GM23338 (cell line): ENCODE measurements around the gene ZDHHC5. TPM values are rescaled to one million over a fixed set of nuclear protein-coding genes. Genes with fewer than 3 reads are reported as not detected.
"Not testable (repeated sequence)": the region's sequence is repeated elsewhere in the genome, so short reads cannot be mapped to it uniquely, and the experiment has no call there.

Experiments
- ATAC-seq: fragments of 200-7000 bp; cut with Tn5 transposase; 3 replicates; pipeline ENCODE4 v1.9.1; 2020
- DNase-seq: peaks from one replicate; pipeline ENCODE4 v3.0.0-alpha.2; 2015; ENCODE audit warnings: low spot score
- H2AFZ ChIP-seq: fragments of 200-600 bp; sonication (generic); 2 replicates; pipeline ENCODE4 v1.8.0; 2016; ENCODE audit warnings: antibody characterized with exemption, mild to moderate bottlenecking, moderate library complexity
- H3F3A ChIP-seq: fragments of 200-600 bp; sonication (generic); replicated peaks from 2 replicates; pipeline ENCODE4 v1.8.0; 2017; ENCODE audit warnings: antibody characterized with exemption, mixed run types, low read depth
- H3K27ac ChIP-seq: fragments of 200-600 bp; sonication (generic); 2 replicates; pipeline ENCODE4 v1.6.1; 2016; ENCODE audit warnings: low read depth
- H3K27me3 ChIP-seq: fragments of 200-600 bp; sonication (generic); 2 replicates; pipeline ENCODE4 v1.8.0; 2016; ENCODE audit warnings: mild to moderate bottlenecking, mixed run types, moderate library complexity; ENCODE audit not compliant: insufficient read depth
- H3K36me3 ChIP-seq: fragments of 200-600 bp; sonication (generic); 2 replicates; pipeline ENCODE4 v1.8.0; 2016; ENCODE audit warnings: mild to moderate bottlenecking; ENCODE audit not compliant: insufficient read depth
- H3K4me1 ChIP-seq: fragments of 200-600 bp; sonication (generic); 2 replicates; pipeline ENCODE4 v1.8.0; 2016; ENCODE audit warnings: mild to moderate bottlenecking, moderate library complexity; ENCODE audit not compliant: insufficient read depth
- H3K4me2 ChIP-seq: fragments of 200-600 bp; sonication (generic); 2 replicates; pipeline ENCODE4 v1.7.1; 2017; ENCODE audit warnings: mixed run types
- H3K4me3 ChIP-seq: fragments of 200-600 bp; sonication (generic); 2 replicates; pipeline ENCODE4 v1.6.1; 2016; ENCODE audit warnings: mixed run types
- H3K79me2 ChIP-seq: fragments of 200-600 bp; sonication (generic); replicated peaks from 2 replicates; pipeline ENCODE4 v1.8.0; 2017; ENCODE audit warnings: mild to moderate bottlenecking; ENCODE audit not compliant: insufficient read depth
- H3K9me2 ChIP-seq: fragments of 200-600 bp; sonication (generic); 2 replicates; pipeline ENCODE4 v1.8.0; 2017; ENCODE audit not compliant: insufficient read depth
- H4K20me1 ChIP-seq: fragments of 200-600 bp; sonication (generic); replicated peaks from 2 replicates; pipeline ENCODE4 v1.8.0; 2017; ENCODE audit warnings: mild to moderate bottlenecking; ENCODE audit not compliant: insufficient read depth
- H3K27ac Mint-ChIP-seq: 2 replicates; pipeline ENCODE4 v1.8.0; 2020; ENCODE audit warnings: inconsistent platforms, mild to moderate bottlenecking, moderate library complexity, mixed read lengths
- H3K27me3 Mint-ChIP-seq: 3 replicates; pipeline ENCODE4 v1.8.0; 2022; ENCODE audit warnings: low read depth, mild to moderate bottlenecking, moderate library complexity, mixed read lengths, inconsistent platforms; ENCODE audit not compliant: insufficient read depth, poor library complexity
- H3K36me3 Mint-ChIP-seq: 3 replicates; pipeline ENCODE4 v1.8.0; 2021; ENCODE audit warnings: low read depth, mild to moderate bottlenecking, inconsistent platforms, moderate library complexity, mixed read lengths
- H3K4me1 Mint-ChIP-seq: 3 replicates; pipeline ENCODE4 v1.8.0; 2020; ENCODE audit warnings: mild to moderate bottlenecking, inconsistent platforms, mixed read lengths
- H3K4me3 Mint-ChIP-seq: 3 replicates; pipeline ENCODE4 v1.8.0; 2021; ENCODE audit warnings: moderate library complexity, mild to moderate bottlenecking, inconsistent platforms, mixed read lengths
- H3K9me3 Mint-ChIP-seq: 3 replicates; pipeline ENCODE4 v1.8.0; 2020; ENCODE audit warnings: moderate library complexity, mild to moderate bottlenecking, inconsistent platforms, mixed read lengths
- JUNB ChIP-seq: IDR thresholded peaks from one replicate; pipeline ENCODE4 v1.6.1; 2016; ENCODE audit warnings: antibody characterized with exemption; ENCODE audit not compliant: unreplicated experiment
- ZNF114 ChIP-seq: fragments of 250-450 bp; sonication (Bioruptor Pico); IDR thresholded peaks from 2 replicates; pipeline ENCODE4 v1.5.0; 2020; ENCODE audit warnings: mild to moderate bottlenecking, moderate library complexity
- polyA plus RNA-seq: library from polyadenylated mRNA; unstranded; fragments of >200 nt; fragmentation: Nextera tagmentation; extraction: Ambion mirVana; gene quantifications from 2 replicates; pipeline ENCODE4 v1.2.1, GENCODE V29; 2016
- total RNA-seq: library from RNA; depleted of rRNA; stranded (reverse); fragments of >200 nt; shearing (Covaris generic); gene quantifications from 2 replicates; pipeline ENCODE4 v1.2.3, GENCODE V29; 2014
- TF ChIP-seq, protein P1 (sequence below): fragments of 250-450 bp; sonication (Bioruptor Pico); IDR thresholded peaks from 2 replicates; pipeline ENCODE4 v1.5.0; 2020; ENCODE audit warnings: mild to moderate bottlenecking, moderate library complexity
- TF ChIP-seq, protein P2 (sequence below), 2 experiments: fragments of 200-600 bp in 1 of 2; sonication (generic) in 1 of 2; conservative IDR thresholded peaks; 2 replicates each; pipeline versions ENCODE4 v1.5.1 to v1.6.1; 2016 to 2017; ENCODE audit warnings: antibody characterized with exemption in 2 of 2, low read depth in 2 of 2, mild to moderate bottlenecking in 2 of 2, moderate library complexity in 1 of 2
- TF ChIP-seq, protein P3 (sequence below): IDR thresholded peaks from one replicate; pipeline ENCODE4 v1.6.1; 2018; ENCODE audit warnings: antibody characterized with exemption; ENCODE audit not compliant: unreplicated experiment

Gene ZDHHC5
- total and polyA plus RNA-seq, 2 experiments from 2014 or later: 16.9 to 42.3 TPM

DNA sequence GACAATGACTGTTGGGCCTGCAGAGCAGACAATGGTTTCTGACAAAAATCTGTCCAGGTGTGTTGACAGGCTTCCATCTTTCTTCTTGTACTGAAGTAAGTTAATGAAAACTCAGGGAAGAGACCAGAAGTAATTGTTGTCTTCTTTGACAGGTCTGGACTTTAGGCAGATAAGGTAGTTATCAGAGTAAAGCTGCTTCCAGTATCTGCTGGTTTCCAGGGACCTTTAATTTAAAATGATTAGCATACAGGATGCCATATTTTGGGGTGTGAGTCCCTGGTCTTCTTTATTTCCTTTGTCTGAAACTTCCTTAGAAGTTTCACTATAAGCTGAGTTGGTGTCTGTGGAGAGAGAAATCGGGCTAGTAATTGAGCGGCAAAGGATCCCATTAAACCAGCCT, 45.9 kb downstream of the ZDHHC5 start (continued):
- TF ChIP-seq, protein P1, sequence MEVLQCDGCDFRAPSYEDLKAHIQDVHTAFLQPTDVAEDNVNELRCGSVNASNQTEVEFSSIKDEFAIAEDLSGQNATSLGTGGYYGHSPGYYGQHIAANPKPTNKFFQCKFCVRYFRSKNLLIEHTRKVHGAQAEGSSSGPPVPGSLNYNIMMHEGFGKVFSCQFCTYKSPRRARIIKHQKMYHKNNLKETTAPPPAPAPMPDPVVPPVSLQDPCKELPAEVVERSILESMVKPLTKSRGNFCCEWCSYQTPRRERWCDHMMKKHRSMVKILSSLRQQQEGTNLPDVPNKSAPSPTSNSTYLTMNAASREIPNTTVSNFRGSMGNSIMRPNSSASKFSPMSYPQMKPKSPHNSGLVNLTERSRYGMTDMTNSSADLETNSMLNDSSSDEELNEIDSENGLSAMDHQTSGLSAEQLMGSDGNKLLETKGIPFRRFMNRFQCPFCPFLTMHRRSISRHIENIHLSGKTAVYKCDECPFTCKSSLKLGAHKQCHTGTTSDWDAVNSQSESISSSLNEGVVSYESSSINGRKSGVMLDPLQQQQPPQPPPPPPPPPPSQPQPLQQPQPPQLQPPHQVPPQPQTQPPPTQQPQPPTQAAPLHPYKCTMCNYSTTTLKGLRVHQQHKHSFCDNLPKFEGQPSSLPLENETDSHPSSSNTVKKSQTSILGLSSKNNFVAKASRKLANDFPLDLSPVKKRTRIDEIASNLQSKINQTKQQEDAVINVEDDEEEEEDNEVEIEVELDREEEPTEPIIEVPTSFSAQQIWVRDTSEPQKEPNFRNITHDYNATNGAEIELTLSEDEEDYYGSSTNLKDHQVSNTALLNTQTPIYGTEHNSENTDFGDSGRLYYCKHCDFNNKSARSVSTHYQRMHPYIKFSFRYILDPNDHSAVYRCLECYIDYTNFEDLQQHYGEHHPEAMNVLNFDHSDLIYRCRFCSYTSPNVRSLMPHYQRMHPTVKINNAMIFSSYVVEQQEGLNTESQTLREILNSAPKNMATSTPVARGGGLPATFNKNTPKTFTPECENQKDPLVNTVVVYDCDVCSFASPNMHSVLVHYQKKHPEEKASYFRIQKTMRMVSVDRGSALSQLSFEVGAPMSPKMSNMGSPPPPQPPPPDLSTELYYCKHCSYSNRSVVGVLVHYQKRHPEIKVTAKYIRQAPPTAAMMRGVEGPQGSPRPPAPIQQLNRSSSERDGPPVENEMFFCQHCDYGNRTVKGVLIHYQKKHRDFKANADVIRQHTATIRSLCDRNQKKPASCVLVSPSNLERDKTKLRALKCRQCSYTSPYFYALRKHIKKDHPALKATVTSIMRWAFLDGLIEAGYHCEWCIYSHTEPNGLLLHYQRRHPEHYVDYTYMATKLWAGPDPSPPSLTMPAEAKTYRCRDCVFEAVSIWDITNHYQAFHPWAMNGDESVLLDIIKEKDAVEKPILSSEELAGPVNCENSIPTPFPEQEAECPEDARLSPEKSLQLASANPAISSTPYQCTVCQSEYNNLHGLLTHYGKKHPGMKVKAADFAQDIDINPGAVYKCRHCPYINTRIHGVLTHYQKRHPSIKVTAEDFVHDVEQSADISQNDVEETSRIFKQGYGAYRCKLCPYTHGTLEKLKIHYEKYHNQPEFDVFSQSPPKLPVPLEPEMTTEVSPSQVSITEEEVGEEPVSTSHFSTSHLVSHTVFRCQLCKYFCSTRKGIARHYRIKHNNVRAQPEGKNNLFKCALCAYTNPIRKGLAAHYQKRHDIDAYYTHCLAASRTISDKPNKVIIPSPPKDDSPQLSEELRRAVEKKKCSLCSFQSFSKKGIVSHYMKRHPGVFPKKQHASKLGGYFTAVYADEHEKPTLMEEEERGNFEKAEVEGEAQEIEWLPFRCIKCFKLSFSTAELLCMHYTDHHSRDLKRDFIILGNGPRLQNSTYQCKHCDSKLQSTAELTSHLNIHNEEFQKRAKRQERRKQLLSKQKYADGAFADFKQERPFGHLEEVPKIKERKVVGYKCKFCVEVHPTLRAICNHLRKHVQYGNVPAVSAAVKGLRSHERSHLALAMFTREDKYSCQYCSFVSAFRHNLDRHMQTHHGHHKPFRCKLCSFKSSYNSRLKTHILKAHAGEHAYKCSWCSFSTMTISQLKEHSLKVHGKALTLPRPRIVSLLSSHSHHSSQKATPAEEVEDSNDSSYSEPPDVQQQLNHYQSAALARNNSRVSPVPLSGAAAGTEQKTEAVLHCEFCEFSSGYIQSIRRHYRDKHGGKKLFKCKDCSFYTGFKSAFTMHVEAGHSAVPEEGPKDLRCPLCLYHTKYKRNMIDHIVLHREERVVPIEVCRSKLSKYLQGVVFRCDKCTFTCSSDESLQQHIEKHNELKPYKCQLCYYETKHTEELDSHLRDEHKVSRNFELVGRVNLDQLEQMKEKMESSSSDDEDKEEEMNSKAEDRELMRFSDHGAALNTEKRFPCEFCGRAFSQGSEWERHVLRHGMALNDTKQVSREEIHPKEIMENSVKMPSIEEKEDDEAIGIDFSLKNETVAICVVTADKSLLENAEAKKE (CRISPR knock-in tag): no peak
- TF ChIP-seq, protein P2, sequence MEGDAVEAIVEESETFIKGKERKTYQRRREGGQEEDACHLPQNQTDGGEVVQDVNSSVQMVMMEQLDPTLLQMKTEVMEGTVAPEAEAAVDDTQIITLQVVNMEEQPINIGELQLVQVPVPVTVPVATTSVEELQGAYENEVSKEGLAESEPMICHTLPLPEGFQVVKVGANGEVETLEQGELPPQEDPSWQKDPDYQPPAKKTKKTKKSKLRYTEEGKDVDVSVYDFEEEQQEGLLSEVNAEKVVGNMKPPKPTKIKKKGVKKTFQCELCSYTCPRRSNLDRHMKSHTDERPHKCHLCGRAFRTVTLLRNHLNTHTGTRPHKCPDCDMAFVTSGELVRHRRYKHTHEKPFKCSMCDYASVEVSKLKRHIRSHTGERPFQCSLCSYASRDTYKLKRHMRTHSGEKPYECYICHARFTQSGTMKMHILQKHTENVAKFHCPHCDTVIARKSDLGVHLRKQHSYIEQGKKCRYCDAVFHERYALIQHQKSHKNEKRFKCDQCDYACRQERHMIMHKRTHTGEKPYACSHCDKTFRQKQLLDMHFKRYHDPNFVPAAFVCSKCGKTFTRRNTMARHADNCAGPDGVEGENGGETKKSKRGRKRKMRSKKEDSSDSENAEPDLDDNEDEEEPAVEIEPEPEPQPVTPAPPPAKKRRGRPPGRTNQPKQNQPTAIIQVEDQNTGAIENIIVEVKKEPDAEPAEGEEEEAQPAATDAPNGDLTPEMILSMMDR (conservative IDR thresholded peaks at IDR 0.05; ENCODE audit: low read depth in 2 of 2): no peak
- TF ChIP-seq, protein P3, sequence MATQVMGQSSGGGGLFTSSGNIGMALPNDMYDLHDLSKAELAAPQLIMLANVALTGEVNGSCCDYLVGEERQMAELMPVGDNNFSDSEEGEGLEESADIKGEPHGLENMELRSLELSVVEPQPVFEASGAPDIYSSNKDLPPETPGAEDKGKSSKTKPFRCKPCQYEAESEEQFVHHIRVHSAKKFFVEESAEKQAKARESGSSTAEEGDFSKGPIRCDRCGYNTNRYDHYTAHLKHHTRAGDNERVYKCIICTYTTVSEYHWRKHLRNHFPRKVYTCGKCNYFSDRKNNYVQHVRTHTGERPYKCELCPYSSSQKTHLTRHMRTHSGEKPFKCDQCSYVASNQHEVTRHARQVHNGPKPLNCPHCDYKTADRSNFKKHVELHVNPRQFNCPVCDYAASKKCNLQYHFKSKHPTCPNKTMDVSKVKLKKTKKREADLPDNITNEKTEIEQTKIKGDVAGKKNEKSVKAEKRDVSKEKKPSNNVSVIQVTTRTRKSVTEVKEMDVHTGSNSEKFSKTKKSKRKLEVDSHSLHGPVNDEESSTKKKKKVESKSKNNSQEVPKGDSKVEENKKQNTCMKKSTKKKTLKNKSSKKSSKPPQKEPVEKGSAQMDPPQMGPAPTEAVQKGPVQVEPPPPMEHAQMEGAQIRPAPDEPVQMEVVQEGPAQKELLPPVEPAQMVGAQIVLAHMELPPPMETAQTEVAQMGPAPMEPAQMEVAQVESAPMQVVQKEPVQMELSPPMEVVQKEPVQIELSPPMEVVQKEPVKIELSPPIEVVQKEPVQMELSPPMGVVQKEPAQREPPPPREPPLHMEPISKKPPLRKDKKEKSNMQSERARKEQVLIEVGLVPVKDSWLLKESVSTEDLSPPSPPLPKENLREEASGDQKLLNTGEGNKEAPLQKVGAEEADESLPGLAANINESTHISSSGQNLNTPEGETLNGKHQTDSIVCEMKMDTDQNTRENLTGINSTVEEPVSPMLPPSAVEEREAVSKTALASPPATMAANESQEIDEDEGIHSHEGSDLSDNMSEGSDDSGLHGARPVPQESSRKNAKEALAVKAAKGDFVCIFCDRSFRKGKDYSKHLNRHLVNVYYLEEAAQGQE: no peak
- TF ChIP-seq JUNB (no peak), ZNF114 (CRISPR knock-in tag) (no peak)

DNA sequence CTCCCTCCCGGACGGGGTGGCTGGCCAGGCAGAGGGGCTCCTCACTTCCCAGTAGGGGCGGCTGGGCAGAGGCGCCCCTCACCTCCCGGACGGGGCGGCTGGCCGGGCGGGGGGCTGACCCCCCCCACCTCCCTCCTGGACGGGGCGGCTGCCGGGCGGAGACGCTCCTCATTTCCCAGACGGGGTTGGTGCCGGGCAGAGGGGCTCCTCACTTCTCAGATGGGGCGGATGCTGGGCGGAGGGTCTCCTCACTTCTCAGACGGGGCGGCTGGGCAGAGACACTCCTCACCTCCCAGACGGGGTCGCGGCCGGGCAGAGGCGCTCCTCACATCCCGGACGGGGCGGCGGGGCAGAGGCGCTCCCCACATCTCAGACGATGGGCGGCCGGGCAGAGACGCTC, 48.8 kb downstream of the ZDHHC5 start:
- Histone ChIP-seq H3K79me2 (peaks cover 77% of the 10 kb centered on the region), H3K36me3 (peaks cover 11% of the 10 kb centered on the region; the same call in 1 of the 2 replicates), H4K20me1 (peaks cover 31% of the 10 kb centered on the region)
- H3K27me3 Mint-ChIP-seq, H3K27ac Mint-ChIP-seq, H3K4me3 ChIP-seq, H3K4me2 ChIP-seq, DNase-seq, H3K27ac ChIP-seq, H3K4me1 ChIP-seq, H2AFZ ChIP-seq, H3K27me3 ChIP-seq, H3K4me3 Mint-ChIP-seq, ATAC-seq, H3F3A ChIP-seq, H3K9me2 ChIP-seq: not testable (repeated sequence)
- Mint-ChIP-seq H3K4me1 (peaks cover 11% of the 10 kb centered on the region; the same call in 2 of the 3 replicates), H3K36me3 (peaks cover 56% of the 10 kb centered on the region), H3K9me3 (peaks cover 18% of the 10 kb centered on the region)
